GM18867 (cell line): ENCODE data around the gene TEAD1.
A peak's percentile ranks its signal among the peaks of the same experiment; 100 is the strongest.

ENCODE experiments used
- ATAC-seq: cut with Tn5 transposase; IDR thresholded peaks from one replicate; pipeline ENCODE4 v1.9.1; 2021; ENCODE audit warnings: mild to moderate bottlenecking, moderate library complexity; ENCODE audit not compliant: unreplicated experiment

The TEAD1 gene

GRCh38 chr11:12706545-12707499 lies 32.6 kb downstream of the TEAD1 start:
- ATAC-seq = no peak

DNA sequence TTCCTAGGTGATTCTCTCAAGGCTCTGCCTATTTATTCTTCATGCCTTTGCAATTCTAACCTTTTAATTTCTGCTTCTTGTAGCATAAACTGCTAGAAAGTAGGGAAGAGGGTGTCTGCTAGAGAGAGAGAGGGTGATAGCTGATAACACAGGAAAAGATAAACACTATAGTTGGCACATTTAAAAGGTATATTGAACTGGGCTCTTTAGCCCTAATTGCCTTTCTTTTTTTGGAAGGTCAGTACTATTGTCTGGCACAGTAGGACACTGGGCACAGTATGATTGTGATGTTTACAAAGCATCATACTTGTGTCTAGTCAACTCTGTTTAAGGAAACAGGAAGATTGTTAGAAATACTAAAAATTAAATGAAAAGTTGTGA lies 33.3 kb downstream of the TEAD1 start:
- ATAC-seq = no peak

GRCh38 chr11:12711496-12711895 lies 37.3 kb downstream of the TEAD1 start:
- ATAC-seq = no peak

GRCh38 chr11:12712132-12712531 lies 37.9 kb downstream of the TEAD1 start:
- no peak for ATAC-seq

GRCh38 chr11:12715131-12715530 lies 40.9 kb downstream of the TEAD1 start:
- ATAC-seq = no peak

DNA sequence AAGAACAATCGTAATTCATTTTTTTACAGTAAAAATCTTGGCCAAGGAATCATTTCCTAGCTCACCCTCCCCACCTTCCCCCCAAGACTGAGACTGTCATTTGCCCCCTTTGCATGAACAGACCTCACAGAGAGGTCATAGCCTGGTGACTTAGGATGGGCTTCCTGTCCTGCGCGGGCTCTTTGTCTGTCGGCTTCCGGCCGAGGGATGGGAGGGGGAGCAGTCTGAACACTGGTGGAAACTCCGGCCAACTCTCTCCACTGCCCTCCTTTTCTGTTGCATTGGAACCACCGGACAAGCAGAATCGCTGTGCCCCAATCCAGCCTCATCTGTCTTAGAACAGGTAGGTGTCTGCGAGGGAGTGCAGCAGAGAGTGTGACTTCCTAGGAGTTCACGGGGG lies 41.7 kb downstream of the TEAD1 start:
- no peak for ATAC-seq

GRCh38 chr11:12716816-12717215 lies 42.6 kb downstream of the TEAD1 start:
- ATAC-seq = no peak

DNA sequence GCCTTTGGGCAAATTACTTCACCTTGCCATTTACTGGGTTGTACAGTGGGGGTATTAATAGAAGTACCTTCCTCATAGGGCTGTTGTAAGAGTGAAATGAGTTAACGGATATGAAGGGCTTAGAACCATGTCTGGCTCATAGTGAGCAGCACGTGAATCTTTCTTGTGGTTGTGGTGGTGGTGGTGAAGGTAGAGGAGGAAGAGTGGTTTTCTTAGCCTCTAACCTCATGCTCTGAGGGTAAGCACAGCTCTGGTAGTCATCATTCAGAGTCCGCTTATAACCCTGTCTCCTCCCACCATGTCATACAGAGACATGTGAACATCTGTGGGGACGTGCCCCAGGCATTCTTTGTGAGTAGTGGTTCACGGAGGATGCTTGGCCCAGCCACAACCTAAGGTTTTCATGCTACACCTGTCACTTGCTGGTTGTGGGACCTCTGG lies 43.6 kb downstream of the TEAD1 start:
- ATAC-seq = peak; percentile 98

DNA sequence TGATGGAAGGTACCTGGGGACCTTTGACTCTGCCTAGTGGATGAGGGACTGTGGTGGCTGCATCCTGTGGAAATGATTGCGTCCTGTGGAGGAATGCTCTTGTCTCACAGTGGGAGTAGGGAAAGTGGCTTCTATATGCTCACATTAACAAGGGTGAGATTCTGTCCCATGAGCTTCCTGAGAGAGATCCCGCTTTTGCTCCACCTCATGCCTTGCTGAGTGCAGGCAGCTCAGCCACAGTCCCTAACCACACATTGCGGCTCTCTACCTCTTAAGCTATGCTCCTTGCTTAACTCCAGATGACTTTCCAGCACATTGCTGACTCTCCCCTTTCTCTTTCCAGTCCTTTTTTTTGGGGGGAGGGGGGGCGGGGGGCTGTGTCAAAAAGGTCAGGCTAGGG lies 45.0 kb downstream of the TEAD1 start:
- ATAC-seq = no peak

GRCh38 chr11:12721816-12722604 lies 47.8 kb downstream of the TEAD1 start:
- no peak for ATAC-seq

DNA sequence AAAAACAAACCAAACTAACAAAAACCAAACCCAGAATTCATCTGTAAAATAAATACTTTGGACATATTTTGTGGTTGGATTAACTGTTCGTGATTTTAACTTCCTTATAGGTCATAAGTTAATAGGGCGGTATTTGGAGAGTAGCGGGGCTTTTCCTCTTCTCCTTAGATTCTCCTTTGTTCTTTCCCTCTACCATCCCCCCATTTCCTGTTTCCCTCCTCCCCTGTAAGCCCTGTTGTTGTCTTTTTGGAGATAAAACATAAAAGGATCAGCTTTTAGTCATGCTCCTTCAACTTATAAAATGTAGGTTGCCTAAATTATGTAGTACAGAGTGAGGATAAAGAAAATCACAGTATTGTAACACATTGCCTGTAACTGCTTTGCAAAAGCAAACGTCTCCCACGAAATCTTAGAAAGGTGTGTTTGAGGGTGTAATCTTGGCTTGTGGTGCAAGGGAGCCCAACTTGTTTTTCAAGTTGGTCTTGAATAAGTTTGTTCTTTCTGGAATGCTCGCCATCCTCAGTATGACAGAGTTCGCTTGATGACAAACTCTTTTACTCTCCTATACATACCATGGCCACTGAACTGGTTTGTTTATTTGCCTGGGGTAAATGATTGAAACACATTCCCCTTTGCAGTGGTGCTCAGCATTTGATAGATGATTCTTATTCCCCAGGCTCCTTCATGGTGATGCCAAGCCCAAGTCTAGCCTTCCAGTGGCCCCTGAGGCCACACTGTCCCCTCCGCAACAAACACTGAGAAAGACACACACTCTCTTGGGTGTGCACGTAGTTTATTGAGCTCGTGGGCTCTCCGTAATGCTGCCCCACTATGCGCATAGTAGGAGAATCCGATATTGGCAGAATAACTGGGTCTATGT lies 49.4 kb downstream of the TEAD1 start:
- no peak for ATAC-seq

GRCh38 chr11:12724301-12725054 lies 50.3 kb downstream of the TEAD1 start:
- ATAC-seq = no peak

- ATAC-seq = no peak
Observed at GRCh38 chr11:12725055-12725862, 51.0 kb downstream of the TEAD1 start.

GRCh38 chr11:12725863-12726682 lies 51.9 kb downstream of the TEAD1 start:
- no peak for ATAC-seq

- ATAC-seq = no peak
Observed at GRCh38 chr11:12727563-12728211, 53.5 kb downstream of the TEAD1 start.

DNA sequence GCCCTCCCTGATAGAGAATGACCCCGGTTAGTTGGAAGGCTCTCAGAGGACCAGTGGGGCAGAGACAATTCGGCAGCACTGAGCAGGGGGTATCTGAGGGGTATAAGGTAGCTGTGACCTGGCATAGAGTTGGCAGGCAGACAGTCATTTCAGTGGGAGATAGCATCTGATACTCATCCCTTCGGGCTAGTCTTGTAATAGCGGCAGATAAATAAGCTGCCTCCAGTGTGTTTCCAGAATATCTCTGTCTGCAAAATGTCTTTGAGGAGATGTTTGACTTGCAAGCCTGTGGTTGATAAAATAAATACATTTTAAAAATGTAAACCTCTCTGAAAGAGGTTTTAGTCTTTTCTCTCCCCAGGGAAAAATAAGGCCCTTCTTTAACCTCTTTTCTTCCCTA lies 54.2 kb downstream of the TEAD1 start:
- ATAC-seq = no peak

DNA sequence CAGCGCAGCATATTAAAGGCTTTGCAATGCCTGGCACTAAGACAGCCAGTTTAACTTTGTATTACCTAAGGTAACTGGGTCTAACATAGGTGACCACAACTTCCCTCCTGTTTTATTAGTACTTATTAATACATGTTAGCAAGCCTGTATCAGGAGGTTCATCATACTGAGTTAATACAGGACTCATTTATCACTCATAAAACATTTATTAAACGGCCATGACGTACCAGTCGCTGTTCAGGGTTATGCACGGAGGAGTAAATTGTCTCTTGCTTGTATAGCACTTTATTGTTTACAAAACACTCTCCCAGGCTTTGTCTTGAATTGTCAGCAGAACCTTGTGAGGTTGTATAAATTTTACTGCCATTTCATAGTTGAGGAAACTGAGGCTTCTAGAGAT lies 55.7 kb downstream of the TEAD1 start:
- ATAC-seq = no peak

DNA sequence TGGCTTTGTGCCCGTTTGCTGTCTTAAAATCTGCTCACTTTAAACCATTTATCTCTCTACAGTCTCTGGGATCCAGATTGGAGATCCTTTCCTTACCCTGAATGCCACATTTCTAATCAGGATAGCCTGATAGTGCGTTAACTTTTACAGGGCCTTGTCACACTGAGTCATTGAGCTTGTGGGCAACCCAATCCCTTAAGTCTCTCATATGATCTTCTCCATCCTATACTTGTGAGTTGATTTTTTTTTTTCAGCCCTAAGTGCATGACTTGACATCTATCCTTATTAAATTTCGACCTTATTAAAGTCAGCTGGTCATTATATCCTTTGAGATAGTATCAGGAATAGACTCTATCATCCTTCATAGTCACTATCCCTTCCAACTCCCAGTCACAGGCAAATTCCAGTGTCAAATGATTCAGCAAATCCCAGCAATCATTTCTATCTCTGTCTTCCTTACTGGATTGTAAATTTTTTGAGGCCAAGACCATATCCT lies 57.7 kb downstream of the TEAD1 start:
- ATAC-seq = no peak
